Mesothelial cell of epicardium (in vitro differentiated cells): ENCODE data around the gene TMOD2. TPM values are rescaled to one million over a fixed set of nuclear protein-coding genes. Genes with fewer than 3 reads are reported as not detected.

Source experiments
- DNase-seq, 2 experiments: peaks; one replicate each; pipeline ENCODE4 v3.0.0; 2021; ENCODE audit warnings: low spot score in 2 of 2; ENCODE audit not compliant: unreplicated experiment in 2 of 2
- H3K27ac Mint-ChIP-seq: 2 replicates; pipeline ENCODE4 v1.8.0; 2021; ENCODE audit warnings: mixed read lengths
- H3K27me3 Mint-ChIP-seq: 2 replicates; pipeline ENCODE4 v1.8.0; 2021; ENCODE audit warnings: low read depth, mixed read lengths
- H3K36me3 Mint-ChIP-seq: 2 replicates; pipeline ENCODE4 v1.8.0; 2021; ENCODE audit warnings: mixed read lengths
- H3K4me1 Mint-ChIP-seq: 2 replicates; pipeline ENCODE4 v1.8.0; 2021; ENCODE audit warnings: mixed read lengths
- H3K4me3 Mint-ChIP-seq: 2 replicates; pipeline ENCODE4 v1.8.0; 2021; ENCODE audit warnings: mild to moderate bottlenecking, moderate library complexity, mixed read lengths
- H3K9me3 Mint-ChIP-seq: 2 replicates; pipeline ENCODE4 v1.8.0; 2021; ENCODE audit warnings: mixed read lengths
- total RNA-seq: library from RNA; stranded (reverse); gene quantifications from 3 replicates; pipeline ENCODE4 v1.2.1, GENCODE V29; 2021
- TF ChIP-seq, protein P1 (sequence below): fragments of 200-600 bp; sonication (generic); IDR thresholded peaks from one replicate; pipeline ENCODE4 v1.5.0; 2021; ENCODE audit warnings: antibody characterized with exemption; ENCODE audit not compliant: unreplicated experiment

TMOD2 gene
- total RNA-seq, 1 donor from 2014 or later, result 10.0 TPM

GRCh38 chr15:51720201-51720995, 31.0 kb upstream of the TMOD2 start:
- no peaks in the 10 kb centered on the region for H3K9me3 Mint-ChIP-seq
- no peak for DNase-seq
- TF ChIP-seq, protein P1, sequence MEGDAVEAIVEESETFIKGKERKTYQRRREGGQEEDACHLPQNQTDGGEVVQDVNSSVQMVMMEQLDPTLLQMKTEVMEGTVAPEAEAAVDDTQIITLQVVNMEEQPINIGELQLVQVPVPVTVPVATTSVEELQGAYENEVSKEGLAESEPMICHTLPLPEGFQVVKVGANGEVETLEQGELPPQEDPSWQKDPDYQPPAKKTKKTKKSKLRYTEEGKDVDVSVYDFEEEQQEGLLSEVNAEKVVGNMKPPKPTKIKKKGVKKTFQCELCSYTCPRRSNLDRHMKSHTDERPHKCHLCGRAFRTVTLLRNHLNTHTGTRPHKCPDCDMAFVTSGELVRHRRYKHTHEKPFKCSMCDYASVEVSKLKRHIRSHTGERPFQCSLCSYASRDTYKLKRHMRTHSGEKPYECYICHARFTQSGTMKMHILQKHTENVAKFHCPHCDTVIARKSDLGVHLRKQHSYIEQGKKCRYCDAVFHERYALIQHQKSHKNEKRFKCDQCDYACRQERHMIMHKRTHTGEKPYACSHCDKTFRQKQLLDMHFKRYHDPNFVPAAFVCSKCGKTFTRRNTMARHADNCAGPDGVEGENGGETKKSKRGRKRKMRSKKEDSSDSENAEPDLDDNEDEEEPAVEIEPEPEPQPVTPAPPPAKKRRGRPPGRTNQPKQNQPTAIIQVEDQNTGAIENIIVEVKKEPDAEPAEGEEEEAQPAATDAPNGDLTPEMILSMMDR, result no peak
- no peak overlapping the region for H3K27ac Mint-ChIP-seq
- peaks cover 11% of the 10 kb centered on the region for H3K4me1 Mint-ChIP-seq
- H3K36me3 Mint-ChIP-seq, result peaks cover 2% of the 10 kb centered on the region
- no peak overlapping the region for H3K4me3 Mint-ChIP-seq
- H3K27me3 Mint-ChIP-seq, result no peaks in the 10 kb centered on the region

GRCh38 chr15:51721199-51721960, 30.0 kb upstream of the TMOD2 start:
- H3K4me3 Mint-ChIP-seq, result no peak overlapping the region
- peaks cover 17% of the 10 kb centered on the region for H3K4me1 Mint-ChIP-seq
- TF ChIP-seq, protein P1, result no peak
- no peaks in the 10 kb centered on the region for H3K27me3 Mint-ChIP-seq
- H3K27ac Mint-ChIP-seq, result no peak overlapping the region
- H3K9me3 Mint-ChIP-seq, result no peaks in the 10 kb centered on the region
- peaks cover 2% of the 10 kb centered on the region for H3K36me3 Mint-ChIP-seq
- DNase-seq, result no peak

GRCh38 chr15:51724199-51724598, 27.2 kb upstream of the TMOD2 start:
- Mint-ChIP-seq H3K27ac (no peak overlapping the region), H3K4me3 (no peak overlapping the region), H3K27me3 (no peaks in the 10 kb centered on the region), H3K36me3 (peaks cover 2% of the 10 kb centered on the region), H3K4me1 (peaks cover 27% of the 10 kb centered on the region), H3K9me3 (no peaks in the 10 kb centered on the region)
- TF ChIP-seq, protein P1, result no peak
- no peak for DNase-seq

DNA sequence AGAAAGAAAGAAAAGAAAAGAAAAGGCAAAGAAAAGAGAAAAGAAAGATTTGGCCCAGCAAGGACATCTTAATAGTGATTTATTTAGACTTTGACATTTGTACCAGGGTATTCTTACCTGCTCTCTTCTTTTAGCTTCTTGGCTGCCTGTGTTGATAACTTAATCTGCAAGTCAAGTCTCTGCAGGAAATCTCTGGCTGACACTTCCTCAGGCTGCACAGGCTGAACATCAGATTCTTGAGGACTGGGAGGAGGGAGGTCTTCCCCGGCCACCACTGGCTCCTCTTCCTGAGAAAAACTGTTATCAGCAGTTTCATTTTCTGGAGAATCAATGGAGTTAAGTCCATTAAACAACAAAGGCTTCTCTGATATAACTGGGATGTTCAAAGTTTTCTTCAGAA, 26.7 kb upstream of the TMOD2 start:
- H3K4me1 Mint-ChIP-seq, result peaks cover 27% of the 10 kb centered on the region
- no peaks in the 10 kb centered on the region for H3K27me3 Mint-ChIP-seq
- no peak for DNase-seq
- peak overlapping the region; percentile 25 for H3K27ac Mint-ChIP-seq
- H3K9me3 Mint-ChIP-seq, result no peaks in the 10 kb centered on the region
- no peak overlapping the region for H3K4me3 Mint-ChIP-seq
- TF ChIP-seq, protein P1, result no peak
- peaks cover 2% of the 10 kb centered on the region for H3K36me3 Mint-ChIP-seq

DNA sequence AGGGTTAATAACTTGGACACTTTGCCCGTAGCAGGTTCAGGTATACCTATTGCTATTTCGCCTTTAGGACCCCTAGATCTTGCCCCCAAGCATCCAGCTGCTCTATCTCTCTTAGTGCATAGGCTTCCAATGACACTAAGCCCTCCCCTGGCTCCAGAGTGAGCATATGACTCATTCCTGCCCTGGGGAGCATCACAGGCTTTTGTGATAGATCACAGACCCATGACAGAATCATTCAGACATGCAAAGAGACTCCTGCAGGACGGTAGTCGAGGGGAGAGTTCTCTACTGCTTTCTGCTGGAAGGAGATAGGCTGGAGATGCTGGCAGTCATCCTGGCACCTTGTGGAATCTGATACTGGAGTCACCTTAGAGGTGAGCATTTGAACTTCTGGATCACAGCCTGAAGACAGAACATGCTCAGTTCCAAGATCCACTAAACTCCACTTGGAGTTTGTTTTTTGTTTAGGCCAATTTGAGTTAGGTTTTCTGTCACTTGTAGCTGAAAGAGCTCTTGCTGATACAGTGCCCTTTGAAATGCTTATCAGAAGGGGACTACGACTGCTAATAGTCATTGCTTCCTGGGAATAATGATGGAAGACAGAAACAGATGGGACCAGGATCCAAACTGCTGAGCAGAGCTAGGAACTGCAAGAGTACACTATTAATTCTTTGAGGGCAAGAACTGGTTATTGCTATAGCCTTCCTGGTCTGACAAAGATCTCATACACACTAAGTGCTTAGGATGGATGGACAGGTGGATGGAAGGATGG, 24.9 kb upstream of the TMOD2 start:
- Mint-ChIP-seq H3K36me3 (no peaks in the 10 kb centered on the region), H3K4me3 (no peak overlapping the region), H3K9me3 (no peaks in the 10 kb centered on the region), H3K27me3 (no peaks in the 10 kb centered on the region), H3K27ac (peak overlapping the region; percentile 33), H3K4me1 (peaks cover 27% of the 10 kb centered on the region)
- no peak for DNase-seq
- TF ChIP-seq, protein P1, result no peak
